HEK293 (cell line): Measurements from ENCODE around the gene LBH.

Source experiments
- CTCF ChIA-PET: fragments of 350-600 bp; formaldehyde crosslinking; extraction: SDS; loops from one replicate; lab custom pipeline; 2021; ENCODE audit warnings: antibody characterized with exemption; lab: Yijun Ruan, JAX
- POLR2A ChIA-PET: fragments of 300-600 bp; formaldehyde crosslinking; extraction: SDS; loops from one replicate; lab custom pipeline; 2020; ENCODE audit warnings: antibody characterized with exemption, inconsistent platforms; lab: Yijun Ruan, JAX
- H3K27ac ChIP-seq: fragments of 200-500 bp; sonication (Bioruptor generic); 2 replicates; pipeline ENCODE4 v1.5.1; 2014; ENCODE audit warnings: low read depth, low read length, control low read depth, inconsistent platforms; ENCODE audit errors: extremely low read depth
- H3K36me3 ChIP-seq, 2 experiments: fragments of 200-500 bp in 1 of 2; sonication (Bioruptor generic) in 1 of 2; 1 replicate in 1 of 2; 2 replicates in 1 of 2; pipeline ENCODE4 v1.5.1; 2014 to 2017; ENCODE audit warnings: inconsistent platforms in 2 of 2, low read length in 2 of 2; ENCODE audit not compliant: control insufficient read depth in 2 of 2, insufficient read depth in 1 of 2
- H3K4me1 ChIP-seq: fragments of 200-500 bp; sonication (Bioruptor generic); 2 replicates; pipeline ENCODE4 v1.5.1; 2014; ENCODE audit warnings: mild to moderate bottlenecking, low read length, inconsistent platforms; ENCODE audit not compliant: control insufficient read depth, insufficient read depth
- H3K4me3 ChIP-seq: 2 replicates; pipeline ENCODE4 v1.5.1; 2011; ENCODE audit warnings: low read depth, mild to moderate bottlenecking, control low read depth, low read length, moderate library complexity
- H3K9me3 ChIP-seq: fragments of 200-500 bp; sonication (Bioruptor generic); 2 replicates; pipeline ENCODE4 v1.5.1; 2014; ENCODE audit warnings: low read depth, low read length, inconsistent platforms; ENCODE audit not compliant: control insufficient read depth, insufficient read depth
- HOXC10 ChIP-seq: sonication (generic); formaldehyde crosslinking; IDR thresholded peaks from 2 replicates; pipeline ENCODE4 v1.8.1; 2023; ENCODE audit warnings: mild to moderate bottlenecking, missing genetic modification reagents
- PATZ1 ChIP-seq: fragments of 450-650 bp; formaldehyde crosslinking; IDR thresholded peaks from 2 replicates; pipeline ENCODE4 v1.5.1; 2016; ENCODE audit warnings: missing biosample characterization, missing genetic modification characterization
- PRDM1 ChIP-seq: fragments of 450-650 bp; formaldehyde crosslinking; IDR thresholded peaks from 2 replicates; pipeline ENCODE4; 2016; ENCODE audit warnings: missing biosample characterization, missing genetic modification characterization
- SP7 ChIP-seq: fragments of 450-650 bp; formaldehyde crosslinking; IDR thresholded peaks from 2 replicates; pipeline ENCODE4 v1.5.1; 2016; ENCODE audit warnings: missing biosample characterization, missing genetic modification characterization
- ZBTB48 ChIP-seq: fragments of 450-650 bp; formaldehyde crosslinking; IDR thresholded peaks from 2 replicates; pipeline ENCODE4 v1.5.1; 2016; ENCODE audit warnings: missing biosample characterization, missing genetic modification characterization
- ZFP41 ChIP-seq: fragments of 450-650 bp; formaldehyde crosslinking; IDR thresholded peaks from 2 replicates; pipeline ENCODE4 v1.5.1; 2016; ENCODE audit warnings: missing biosample characterization, missing genetic modification characterization, borderline replicate concordance
- ZNF121 ChIP-seq: fragments of 450-650 bp; formaldehyde crosslinking; IDR thresholded peaks from 2 replicates; pipeline ENCODE4 v1.5.1; 2016; ENCODE audit warnings: missing biosample characterization, missing genetic modification characterization
- ZNF214 ChIP-seq: fragments of 450-650 bp; formaldehyde crosslinking; IDR thresholded peaks from 2 replicates; pipeline ENCODE4 v1.5.1; 2017; ENCODE audit warnings: missing biosample characterization, mild to moderate bottlenecking, missing genetic modification characterization, borderline replicate concordance
- ZNF274 ChIP-seq, 2 experiments: fragments of 200-500 bp in 1 of 2; fragments of 450-650 bp in 1 of 2; sonication (Bioruptor generic) in 1 of 2; formaldehyde crosslinking in 1 of 2; IDR thresholded peaks; 2 replicates each; pipeline versions ENCODE4 v1.5.1 to v1.6.1; 2014 to 2016; ENCODE audit warnings: borderline replicate concordance in 1 of 2, inconsistent platforms in 1 of 2, low read length in 1 of 2, missing biosample characterization in 1 of 2, missing genetic modification characterization in 1 of 2
- ZNF311 ChIP-seq: fragments of 450-650 bp; formaldehyde crosslinking; IDR thresholded peaks from 2 replicates; pipeline ENCODE4 v1.5.1; 2017; ENCODE audit warnings: missing biosample characterization, missing genetic modification characterization, borderline replicate concordance
- ZNF449 ChIP-seq: fragments of 450-650 bp; formaldehyde crosslinking; IDR thresholded peaks from 2 replicates; pipeline ENCODE4 v1.5.1; 2017; ENCODE audit warnings: missing biosample characterization, mild to moderate bottlenecking, missing genetic modification characterization, moderate library complexity
- ZNF521 ChIP-seq: fragments of 450-650 bp; formaldehyde crosslinking; IDR thresholded peaks from 2 replicates; pipeline ENCODE4 v1.5.1; 2017; ENCODE audit warnings: missing biosample characterization, mild to moderate bottlenecking, missing genetic modification characterization
- ZNF555 ChIP-seq: fragments of 450-650 bp; formaldehyde crosslinking; conservative IDR thresholded peaks from 2 replicates; pipeline ENCODE4 v1.5.1; 2017; ENCODE audit warnings: missing biosample characterization, mild to moderate bottlenecking, missing genetic modification characterization, inconsistent platforms
- ZNF645 ChIP-seq: fragments of 450-650 bp; formaldehyde crosslinking; IDR thresholded peaks from 2 replicates; pipeline ENCODE4; 2016; ENCODE audit warnings: missing biosample characterization, missing genetic modification characterization
- ZNF692 ChIP-seq: fragments of 450-650 bp; formaldehyde crosslinking; IDR thresholded peaks from 2 replicates; pipeline ENCODE4 v1.5.1; 2016; ENCODE audit warnings: missing biosample characterization, missing genetic modification characterization
- ZXDB ChIP-seq: fragments of 450-650 bp; formaldehyde crosslinking; IDR thresholded peaks from 2 replicates; pipeline ENCODE4 v1.5.1; 2016; ENCODE audit warnings: missing biosample characterization, missing genetic modification characterization
- TF ChIP-seq, protein P1 (sequence below): fragments of 450-650 bp; formaldehyde crosslinking; IDR thresholded peaks from 2 replicates; pipeline ENCODE4 v1.5.1; 2016; ENCODE audit warnings: missing biosample characterization, missing genetic modification characterization, low read depth
- TF ChIP-seq, protein P2 (sequence below): fragments of 450-650 bp; formaldehyde crosslinking; IDR thresholded peaks from 2 replicates; pipeline ENCODE4 v1.5.1; 2016; ENCODE audit warnings: missing biosample characterization, missing genetic modification characterization

Gene LBH

DNA sequence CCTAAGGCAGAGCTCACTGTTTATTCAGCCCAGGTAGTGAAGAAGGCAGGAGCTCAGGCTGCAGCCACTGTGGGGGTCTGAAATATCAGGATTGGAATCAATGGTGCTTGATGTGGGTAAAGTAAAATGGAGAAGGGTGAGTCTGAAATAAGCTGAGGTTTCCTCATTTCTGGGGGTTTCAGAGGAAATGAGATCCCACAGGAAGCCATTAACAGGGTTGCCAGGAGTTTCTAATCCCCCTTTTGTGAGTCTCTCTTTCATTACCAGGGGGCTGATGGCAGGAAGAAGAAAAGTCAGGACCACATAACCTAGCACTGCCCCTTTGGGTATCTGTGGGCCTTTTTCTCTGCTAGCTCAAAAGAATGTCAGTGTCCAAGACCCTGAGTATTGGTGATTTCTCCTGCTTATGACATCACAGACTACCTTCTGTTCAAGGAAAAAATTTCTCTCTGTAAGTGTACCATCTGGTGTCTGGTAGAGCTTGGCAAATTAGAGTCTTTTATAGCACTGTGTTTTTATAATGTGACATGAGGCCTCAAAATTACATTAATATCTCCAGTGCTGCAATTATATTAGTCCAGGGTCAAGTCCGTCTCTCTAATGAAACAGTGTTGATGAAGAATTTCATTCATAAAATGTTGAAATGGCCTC, 56.0 kb downstream of the LBH start:
- TF ChIP-seq, protein P1, sequence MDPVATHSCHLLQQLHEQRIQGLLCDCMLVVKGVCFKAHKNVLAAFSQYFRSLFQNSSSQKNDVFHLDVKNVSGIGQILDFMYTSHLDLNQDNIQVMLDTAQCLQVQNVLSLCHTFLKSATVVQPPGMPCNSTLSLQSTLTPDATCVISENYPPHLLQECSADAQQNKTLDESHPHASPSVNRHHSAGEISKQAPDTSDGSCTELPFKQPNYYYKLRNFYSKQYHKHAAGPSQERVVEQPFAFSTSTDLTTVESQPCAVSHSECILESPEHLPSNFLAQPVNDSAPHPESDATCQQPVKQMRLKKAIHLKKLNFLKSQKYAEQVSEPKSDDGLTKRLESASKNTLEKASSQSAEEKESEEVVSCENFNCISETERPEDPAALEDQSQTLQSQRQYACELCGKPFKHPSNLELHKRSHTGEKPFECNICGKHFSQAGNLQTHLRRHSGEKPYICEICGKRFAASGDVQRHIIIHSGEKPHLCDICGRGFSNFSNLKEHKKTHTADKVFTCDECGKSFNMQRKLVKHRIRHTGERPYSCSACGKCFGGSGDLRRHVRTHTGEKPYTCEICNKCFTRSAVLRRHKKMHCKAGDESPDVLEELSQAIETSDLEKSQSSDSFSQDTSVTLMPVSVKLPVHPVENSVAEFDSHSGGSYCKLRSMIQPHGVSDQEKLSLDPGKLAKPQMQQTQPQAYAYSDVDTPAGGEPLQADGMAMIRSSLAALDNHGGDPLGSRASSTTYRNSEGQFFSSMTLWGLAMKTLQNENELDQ (tag by site-specific recombination) = no peak
- TF ChIP-seq, all 188 proteins: peak for 0
- Histone ChIP-seq H3K4me1 (no peaks in the 10 kb centered on the region), H3K4me3 (no peak overlapping the region), H3K36me3 (no peaks in the 10 kb centered on the region), H3K9me3 (no peaks in the 10 kb centered on the region), H3K27ac (no peak overlapping the region)
- POLR2A ChIA-PET = no interaction called here
- CTCF ChIA-PET = interaction anchor here (0.5 to 3.1 kb wide), 8 partner anchors 9 to 435 kb away, joined by 3 to 6 read pairs (median 4); no protein-coding TSS in a partner anchor

- CTCF ChIA-PET = interaction anchor here (0.5 to 1.9 kb wide), 6 partner anchors 10 to 79 kb away, joined by 3 to 5 read pairs (median 4); no protein-coding TSS in a partner anchor
- Histone ChIP-seq H3K27ac (no peak overlapping the region), H3K4me3 (no peak overlapping the region), H3K4me1 (no peaks in the 10 kb centered on the region), H3K9me3 (no peaks in the 10 kb centered on the region), H3K36me3 (no peaks in the 10 kb centered on the region)
- TF ChIP-seq ZNF449 (no peak), ZNF274 (IDR thresholded peaks at IDR 0.05; ENCODE audit: low read length) (no peak), ZNF274 (tag by site-specific recombination; IDR thresholded peaks at IDR 0.05; ENCODE audit: borderline replicate concordance) (no peak), ZNF692 (tag by site-specific recombination) (no peak), ZNF214 (no peak), ZNF555 (tag by site-specific recombination) (no peak), ZBTB48 (tag by site-specific recombination) (no peak)
- POLR2A ChIA-PET = interaction anchor here (0.5 kb wide), 1 partner anchor 57 kb away, joined by 3 read pairs; no protein-coding TSS in a partner anchor
Observed at GRCh38 chr2:30287857-30288513, 56.7 kb downstream of the LBH start.

- Histone ChIP-seq H3K4me3 (no peak overlapping the region), H3K27ac (no peak overlapping the region), H3K9me3 (no peaks in the 10 kb centered on the region), H3K4me1 (no peaks in the 10 kb centered on the region), H3K36me3 (no peaks in the 10 kb centered on the region)
- TF ChIP-seq ZNF521 (tag by site-specific recombination) = no peak
- TF ChIP-seq HOXC10 (CRISPR knock-in tag) = no peak
- no peak for TF ChIP-seq ZNF311 (tag by site-specific recombination)
- TF ChIP-seq, protein P2, sequence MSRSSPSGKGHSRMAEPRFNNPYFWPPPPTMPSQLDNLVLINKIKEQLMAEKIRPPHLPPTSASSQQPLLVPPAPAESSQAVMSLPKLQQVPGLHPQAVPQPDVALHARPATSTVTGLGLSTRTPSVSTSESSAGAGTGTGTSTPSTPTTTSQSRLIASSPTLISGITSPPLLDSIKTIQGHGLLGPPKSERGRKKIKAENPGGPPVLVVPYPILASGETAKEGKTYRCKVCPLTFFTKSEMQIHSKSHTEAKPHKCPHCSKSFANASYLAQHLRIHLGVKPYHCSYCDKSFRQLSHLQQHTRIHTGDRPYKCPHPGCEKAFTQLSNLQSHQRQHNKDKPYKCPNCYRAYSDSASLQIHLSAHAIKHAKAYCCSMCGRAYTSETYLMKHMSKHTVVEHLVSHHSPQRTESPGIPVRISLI (tag by site-specific recombination) = no peak
- no peak for TF ChIP-seq PATZ1 (tag by site-specific recombination)
- no peak for TF ChIP-seq ZFP41 (tag by site-specific recombination)
- no peak for TF ChIP-seq PRDM1 (tag by site-specific recombination)
- TF ChIP-seq ZNF121 (tag by site-specific recombination) = no peak
- no peak for TF ChIP-seq ZNF645 (tag by site-specific recombination)
- TF ChIP-seq SP7 (tag by site-specific recombination) = no peak
- no peak for TF ChIP-seq ZXDB
- ChIA-PET POLR2A (interaction anchor here (0.5 kb wide), 1 partner anchor 58 kb away, joined by 3 read pairs; no protein-coding TSS in a partner anchor), CTCF (interaction anchor here (0.6 to 1.9 kb wide), 4 partner anchors 9 to 80 kb away, joined by 4 to 5 read pairs (median 4); no protein-coding TSS in a partner anchor)
Observed at GRCh38 chr2:30288561-30288960, 57.2 kb downstream of the LBH start.
